Thyroid gland (tissue), 4 donors: ENCODE data around the gene FLG. TPM values are rescaled to one million over a fixed set of nuclear protein-coding genes. Genes with fewer than 3 reads are reported as not detected.
"Not testable (repeated sequence)": the region's sequence is repeated elsewhere in the genome, so short reads cannot be mapped to it uniquely, and the experiment has no call there.

Experiments
- DNase-seq, 2 donors: peaks; one replicate each; pipeline ENCODE4 v3.0.0-alpha.2; 2019
- H3K27ac ChIP-seq, 3 donors: fragments of 200-600 bp; sonication (generic); 1 replicate in 2 of 3; 2 replicates in 1 of 3; pipeline ENCODE4 v1.5.1; 2016 to 2019; ENCODE audit warnings: mild to moderate bottlenecking in 1 of 3, moderate library complexity in 1 of 3
- H3K27me3 ChIP-seq: fragments of 200-600 bp; sonication (generic); one replicate; pipeline ENCODE4 v1.5.1; 2019
- H3K36me3 ChIP-seq, 2 donors: fragments of 200-600 bp; sonication (generic); one replicate each; pipeline ENCODE4 v1.5.1; 2016 to 2019
- H3K4me1 ChIP-seq, 2 donors: fragments of 200-600 bp; sonication (generic); one replicate each; pipeline ENCODE4 v1.5.1; 2017 to 2019
- H3K4me3 ChIP-seq, 3 donors: fragments of 200-600 bp; sonication (generic); replicated peaks in 1 of 3; 1 replicate in 2 of 3; 2 replicates in 1 of 3; pipeline ENCODE4 v1.5.1; 2016; ENCODE audit warnings: mild to moderate bottlenecking in 1 of 3
- H3K9me3 ChIP-seq: fragments of 200-600 bp; sonication (generic); one replicate; pipeline ENCODE4 v1.5.1; 2017
- POLR2A ChIP-seq, 2 donors: fragments of 450-650 bp; IDR thresholded peaks; one replicate each; pipeline ENCODE4 v1.6.1; 2017; ENCODE audit warnings: antibody characterized with exemption in 2 of 2, mild to moderate bottlenecking in 2 of 2, moderate library complexity in 1 of 2
- WGBS, 2 donors: methylation state at CpG; one replicate each; pipeline ENCODE4 v1.1.5; 2017; 5-methylcytosine and 5-hydroxymethylcytosine counted together
- intact Hi-C: fragments of 100-400 bp; cut with DNase I; formaldehyde crosslinking; loops from one replicate; pipeline ENCODE4 v1.15.1; 2023
- total RNA-seq, 4 donors: library from RNA; depleted of rRNA; stranded (reverse); fragments of >200 nt; gene quantifications; one replicate each; pipeline ENCODE4 v1.2.3, GENCODE V29; 2016
- TF ChIP-seq, protein P1 (sequence below), 6 experiments: fragments of 200-600 bp in 3 of 6; fragments of 450-650 bp in 3 of 6; sonication (generic) in 3 of 6; IDR thresholded peaks; one replicate each; pipeline ENCODE4 v1.5.1; 2016 to 2019; ENCODE audit warnings: antibody characterized with exemption in 6 of 6, mild to moderate bottlenecking in 2 of 6, inconsistent platforms in 1 of 6, moderate library complexity in 1 of 6

Gene FLG
- total RNA-seq, 4 donors from 2014 or later, result 0.11 to 1.3 TPM; not detected in 2

DNA sequence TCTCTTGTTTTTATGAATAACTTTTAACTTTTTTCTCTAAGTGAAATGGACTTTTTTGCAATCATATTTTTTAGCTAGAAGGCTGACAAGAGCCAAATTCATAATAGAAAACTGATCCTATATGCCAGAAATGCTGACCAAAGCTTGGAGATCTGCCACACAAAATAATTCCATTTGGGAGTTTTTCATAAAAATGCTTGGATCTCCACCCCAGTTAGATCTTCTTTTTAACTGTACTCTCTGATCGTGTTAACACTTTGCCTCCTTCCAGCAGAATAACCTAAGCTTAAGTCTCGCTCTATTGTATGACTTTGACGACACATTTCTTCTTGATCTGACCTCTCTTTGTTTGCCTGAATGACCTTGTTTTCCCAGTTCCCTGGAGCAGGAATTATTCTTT, 18.0 kb upstream of the FLG start:
- no peaks in the 10 kb centered on the region for H3K27me3 ChIP-seq
- intact Hi-C loops, result no loop called here
- no peak for TF ChIP-seq POLR2A (IDR thresholded peaks at IDR 0.05)
- TF ChIP-seq, protein P1, sequence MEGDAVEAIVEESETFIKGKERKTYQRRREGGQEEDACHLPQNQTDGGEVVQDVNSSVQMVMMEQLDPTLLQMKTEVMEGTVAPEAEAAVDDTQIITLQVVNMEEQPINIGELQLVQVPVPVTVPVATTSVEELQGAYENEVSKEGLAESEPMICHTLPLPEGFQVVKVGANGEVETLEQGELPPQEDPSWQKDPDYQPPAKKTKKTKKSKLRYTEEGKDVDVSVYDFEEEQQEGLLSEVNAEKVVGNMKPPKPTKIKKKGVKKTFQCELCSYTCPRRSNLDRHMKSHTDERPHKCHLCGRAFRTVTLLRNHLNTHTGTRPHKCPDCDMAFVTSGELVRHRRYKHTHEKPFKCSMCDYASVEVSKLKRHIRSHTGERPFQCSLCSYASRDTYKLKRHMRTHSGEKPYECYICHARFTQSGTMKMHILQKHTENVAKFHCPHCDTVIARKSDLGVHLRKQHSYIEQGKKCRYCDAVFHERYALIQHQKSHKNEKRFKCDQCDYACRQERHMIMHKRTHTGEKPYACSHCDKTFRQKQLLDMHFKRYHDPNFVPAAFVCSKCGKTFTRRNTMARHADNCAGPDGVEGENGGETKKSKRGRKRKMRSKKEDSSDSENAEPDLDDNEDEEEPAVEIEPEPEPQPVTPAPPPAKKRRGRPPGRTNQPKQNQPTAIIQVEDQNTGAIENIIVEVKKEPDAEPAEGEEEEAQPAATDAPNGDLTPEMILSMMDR (IDR thresholded peaks at IDR 0.05), result no peak
- no peaks in the 10 kb centered on the region for H3K9me3 ChIP-seq
- no peaks in the 10 kb centered on the region for H3K4me1 ChIP-seq
- H3K27ac ChIP-seq, result no peak overlapping the region
- H3K4me3 ChIP-seq, result no peak overlapping the region
- WGBS, 2 donors, result 64 to 72% methylated on average over 3 of the region's 3 CpGs
- H3K36me3 ChIP-seq, result no peaks in the 10 kb centered on the region
- no peak for DNase-seq

DNA sequence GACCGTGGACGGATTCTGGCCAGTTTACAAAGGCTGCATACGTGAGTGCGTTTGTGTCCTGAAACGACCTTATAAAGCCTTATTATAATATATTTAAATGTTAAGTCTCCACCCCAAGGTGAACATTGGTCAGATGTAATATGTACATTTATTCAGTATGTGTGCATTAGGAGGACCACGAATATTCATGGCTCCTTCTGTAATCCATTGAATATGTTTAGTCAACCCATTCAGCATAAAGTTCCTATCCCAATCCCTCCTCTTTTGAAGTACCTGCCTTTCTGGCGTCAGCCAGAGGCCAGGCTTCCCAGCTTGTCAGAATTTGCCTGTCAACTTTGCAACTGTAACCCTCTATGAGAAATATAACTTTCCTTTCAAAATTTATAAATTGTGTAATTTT, 10.4 kb upstream of the FLG start:
- H3K4me3 ChIP-seq, result no peak overlapping the region
- TF ChIP-seq, protein P1 (IDR thresholded peaks at IDR 0.05), result no peak
- no peak for TF ChIP-seq POLR2A (IDR thresholded peaks at IDR 0.05)
- H3K9me3 ChIP-seq, result no peaks in the 10 kb centered on the region
- intact Hi-C loops, result no loop called here
- 35 to 42% methylated on average over 7 of the region's 7 CpGs for WGBS, 2 donors
- H3K36me3 ChIP-seq, result no peaks in the 10 kb centered on the region
- H3K27me3 ChIP-seq, result no peaks in the 10 kb centered on the region
- DNase-seq, result no peak
- peaks cover 0 to 4% of the 10 kb centered on the region in 2 donors for H3K4me1 ChIP-seq
- H3K27ac ChIP-seq, result no peak overlapping the region

DNA sequence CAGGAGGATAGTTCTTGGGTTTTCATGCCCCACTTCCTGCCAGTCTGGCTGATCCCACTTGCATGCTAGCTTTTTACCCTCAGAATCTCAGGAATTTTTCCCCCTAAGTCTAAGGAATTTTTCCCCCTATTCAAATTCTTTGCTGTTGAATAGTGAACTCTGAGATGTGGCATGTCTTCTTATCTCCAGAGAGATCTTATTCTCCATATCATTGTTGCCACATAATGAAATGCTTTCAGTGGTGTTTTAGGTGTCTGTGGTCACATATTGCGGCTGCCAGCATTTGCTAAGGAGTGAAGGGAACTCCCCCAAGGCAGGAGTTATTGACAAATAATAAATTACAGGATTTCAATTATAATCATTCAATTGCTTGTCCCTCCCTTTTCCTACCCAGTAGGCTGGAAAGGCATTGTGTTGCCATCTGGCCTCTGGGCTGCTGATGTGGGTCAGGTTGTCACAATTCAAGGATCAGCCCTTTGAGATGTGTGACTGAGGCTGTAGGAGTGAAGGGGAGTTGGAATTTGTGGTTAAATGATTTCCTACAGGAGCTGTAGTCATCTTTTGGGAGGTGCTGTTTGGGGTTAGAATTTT, 3.9 kb upstream of the FLG start:
- H3K9me3 ChIP-seq, result no peaks in the 10 kb centered on the region
- no peak overlapping the region for H3K4me3 ChIP-seq
- no peaks in the 10 kb centered on the region for H3K36me3 ChIP-seq
- no peak overlapping the region for H3K27ac ChIP-seq
- no peak for DNase-seq
- TF ChIP-seq, protein P1 (IDR thresholded peaks at IDR 0.05), result no peak
- no peak for TF ChIP-seq POLR2A (IDR thresholded peaks at IDR 0.05)
- H3K27me3 ChIP-seq, result no peaks in the 10 kb centered on the region
- H3K4me1 ChIP-seq, result no peaks in the 10 kb centered on the region
- intact Hi-C loops, result no loop called here
- 81 to 86% methylated on average over 1 of the region's 1 CpG for WGBS, 2 donors

DNA sequence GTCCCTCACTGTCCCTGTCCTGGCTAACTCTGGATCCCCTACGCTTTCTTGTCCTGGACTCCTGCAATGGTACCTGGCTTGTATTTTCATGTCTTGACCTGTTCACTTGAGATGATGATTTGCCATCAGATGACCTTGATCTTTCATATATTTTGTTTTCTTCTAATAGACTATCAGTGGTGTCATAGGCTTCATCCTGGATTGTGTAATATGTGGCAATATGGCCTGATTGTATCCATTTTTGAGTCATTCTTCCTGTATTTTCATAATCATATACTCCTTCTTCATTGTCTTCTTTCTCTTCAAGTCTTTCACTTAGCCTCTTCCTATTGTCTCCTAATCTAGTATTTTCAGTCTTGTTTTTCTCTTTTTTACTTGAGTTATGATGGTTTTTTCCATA, 11.1 kb downstream of the FLG start:
- H3K27ac ChIP-seq, result no peak overlapping the region
- intact Hi-C loops, result no loop called here
- no peaks in the 10 kb centered on the region for H3K4me1 ChIP-seq
- H3K4me3 ChIP-seq, result no peak overlapping the region
- no peak for TF ChIP-seq POLR2A (IDR thresholded peaks at IDR 0.05)
- TF ChIP-seq, protein P1 (IDR thresholded peaks at IDR 0.05), result no peak
- WGBS, 2 donors, result 84 to 93% methylated on average over 1 of the region's 1 CpG
- no peaks in the 10 kb centered on the region for H3K9me3 ChIP-seq
- H3K36me3 ChIP-seq, result no peaks in the 10 kb centered on the region
- H3K27me3 ChIP-seq, result no peaks in the 10 kb centered on the region
- no peak for DNase-seq

DNA sequence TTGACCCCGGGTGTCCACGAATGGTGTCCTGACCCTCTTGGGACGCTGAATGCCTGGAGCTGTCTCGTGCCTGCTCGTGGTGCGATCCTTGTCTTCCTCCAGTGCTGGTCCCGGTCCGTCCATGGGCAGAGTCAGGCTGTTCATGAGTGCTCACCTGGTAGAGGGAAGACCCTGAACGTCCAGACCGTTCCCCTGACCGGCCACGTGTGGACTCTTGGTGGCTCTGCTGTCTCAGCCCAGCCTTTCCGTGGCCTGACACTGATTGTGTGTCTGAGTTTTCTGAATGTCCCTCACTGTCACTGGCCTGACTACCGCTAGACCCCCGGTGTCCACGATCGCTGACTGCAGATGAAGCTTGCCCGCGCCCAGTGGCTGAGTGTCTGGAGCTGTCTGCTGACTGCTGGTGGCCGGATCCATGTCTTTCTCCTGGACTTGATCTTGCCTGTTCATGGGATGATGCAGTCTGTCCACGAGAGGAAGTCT, 11.7 kb downstream of the FLG start:
- Histone ChIP-seq H3K36me3 (no peaks in the 10 kb centered on the region), H3K4me1 (no peaks in the 10 kb centered on the region), H3K4me3 (no peak overlapping the region), H3K9me3 (no peaks in the 10 kb centered on the region), H3K27ac (no peak overlapping the region), H3K27me3 (no peaks in the 10 kb centered on the region)
- no peak for DNase-seq
- intact Hi-C loops, result no loop called here
- WGBS, 2 donors, result 96% methylated on average over 20 to 21 of the region's 21 CpGs
- TF ChIP-seq, protein P1 (IDR thresholded peaks at IDR 0.05), result no peak
- TF ChIP-seq POLR2A (IDR thresholded peaks at IDR 0.05), result no peak

DNA sequence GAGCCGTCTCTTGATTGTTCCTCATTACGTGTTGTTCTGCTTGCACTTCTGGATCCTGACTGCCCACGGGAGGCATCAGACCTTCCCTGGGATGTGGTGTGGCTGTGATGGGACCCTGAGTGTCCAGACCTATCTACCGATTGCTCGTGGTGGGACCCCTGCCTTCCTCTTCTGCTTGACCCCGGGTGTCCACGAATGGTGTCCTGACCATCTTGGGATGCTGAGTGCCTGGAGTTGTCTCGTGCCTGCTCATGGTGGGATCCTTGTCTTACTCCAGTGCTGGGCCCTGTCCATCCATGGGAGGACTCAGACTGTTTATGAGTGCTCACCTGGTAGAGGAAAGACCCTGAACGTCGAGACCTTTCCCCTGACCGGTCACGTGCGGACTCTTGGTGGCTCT, 12.9 kb downstream of the FLG start:
- H3K27me3 ChIP-seq, H3K27ac ChIP-seq, H3K4me3 ChIP-seq, H3K9me3 ChIP-seq, H3K36me3 ChIP-seq, intact Hi-C loops, DNase-seq, H3K4me1 ChIP-seq: not testable (repeated sequence)
- WGBS, 2 donors, result 93 to 99% methylated on average over 8 to 11 of the region's 13 CpGs
